HL-60/S4 (cell line): ENCODE data around the gene ZSCAN10.
"Not testable (repeated sequence)": the region's sequence is repeated elsewhere in the genome, so short reads cannot be mapped to it uniquely, and the experiment has no call there.

Source experiments
- in situ Hi-C: fragments of 300-500 bp; cut with MboI; formaldehyde crosslinking; loops from 2 replicates; pipeline ENCODE4 v1.14.3; 2022; ENCODE audit warnings: low sequenced_read_pairs

ZSCAN10 gene

DNA sequence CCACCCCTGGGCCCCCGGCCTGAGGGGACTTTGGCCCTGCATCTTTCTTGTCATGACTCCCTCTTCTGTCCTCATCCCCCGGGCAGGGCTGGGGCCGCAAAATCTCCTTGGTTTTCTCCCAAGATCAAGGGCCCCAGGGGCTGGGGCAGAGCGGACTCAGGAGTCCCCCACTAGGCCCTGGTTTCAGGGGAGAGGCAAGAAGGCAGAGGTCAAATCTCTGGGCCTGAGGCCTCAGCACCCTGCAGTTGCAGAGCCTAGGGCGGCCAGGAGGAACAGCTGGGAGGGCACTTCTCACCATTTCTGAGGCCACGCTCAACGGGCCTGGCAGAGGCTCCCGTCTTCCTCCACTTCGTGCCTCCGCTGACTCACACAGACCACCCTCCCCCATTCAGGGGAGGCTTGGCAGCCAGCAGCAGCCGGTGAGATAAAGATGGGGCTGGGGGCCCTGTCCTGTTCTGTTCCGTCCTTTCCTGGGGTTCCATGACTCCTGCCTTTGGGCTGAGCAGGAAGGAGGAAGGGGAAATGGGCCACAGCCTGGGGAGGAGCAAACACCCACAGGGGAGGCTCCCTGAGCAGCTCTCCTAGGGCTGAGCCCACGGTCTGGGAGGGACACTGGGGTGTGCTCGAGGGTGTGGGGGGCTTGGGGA, 12.4 kb downstream of the ZSCAN10 start:
- in situ Hi-C loops = no loop called here

- in situ Hi-C loops = no loop called here
These were observed 13.1 kb downstream of the ZSCAN10 start for GRCh38 chr16:3085868-3086595.

- in situ Hi-C loops = no loop called here
These were observed 14.0 kb downstream of the ZSCAN10 start for GRCh38 chr16:3084969-3085670.

DNA sequence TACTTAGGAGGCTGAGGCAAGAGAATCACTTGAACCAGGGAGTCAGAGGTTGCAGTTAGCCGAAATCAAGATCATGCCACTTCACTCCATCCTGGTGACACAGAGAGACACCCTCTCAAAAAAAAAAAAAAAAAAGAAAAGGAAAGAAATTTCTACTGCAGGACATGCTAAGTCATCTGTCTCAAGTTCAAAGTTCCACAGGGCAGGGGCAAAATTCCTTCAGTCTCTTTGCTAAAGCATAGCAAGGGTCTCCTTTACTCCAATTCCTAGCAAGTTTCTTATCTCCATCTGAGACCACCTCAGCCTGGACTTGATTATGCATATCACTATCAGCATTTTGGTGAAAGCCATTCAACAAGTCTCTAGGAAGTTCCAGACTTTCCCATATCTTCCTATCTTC, 14.6 kb downstream of the ZSCAN10 start:
- in situ Hi-C loops = no loop called here

- in situ Hi-C loops = not testable (repeated sequence)
These were observed 15.7 kb downstream of the ZSCAN10 start for GRCh38 chr16:3083408-3083807.

- in situ Hi-C loops = not testable (repeated sequence)
These were observed 17.1 kb downstream of the ZSCAN10 start for GRCh38 chr16:3081957-3082356.

- in situ Hi-C loops = no loop called here
These were observed 19.1 kb downstream of the ZSCAN10 start for GRCh38 chr16:3080024-3080423.

DNA sequence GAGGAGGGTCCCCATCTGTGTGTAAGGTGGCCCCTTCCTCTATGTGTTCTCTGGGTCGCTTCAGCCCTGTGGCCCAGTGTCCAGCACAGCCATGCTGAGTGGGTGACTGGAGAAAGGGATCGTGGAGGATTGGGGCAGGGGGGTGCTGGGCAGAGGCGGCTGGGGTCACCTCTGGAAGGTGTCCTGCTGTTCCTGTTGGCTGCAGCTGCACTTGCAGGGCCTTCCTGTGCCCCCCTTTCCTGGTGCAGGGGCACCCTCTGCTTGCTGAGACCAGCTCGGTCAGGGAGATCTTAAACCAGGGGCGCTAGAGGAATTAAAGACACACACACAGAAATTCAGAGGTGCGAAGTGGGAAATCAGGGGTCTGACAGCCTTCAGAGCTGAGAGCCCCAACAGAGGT, 22.5 kb downstream of the ZSCAN10 start:
- in situ Hi-C loops = no loop called here

GRCh38 chr16:3075946-3076345, 23.1 kb downstream of the ZSCAN10 start:
- in situ Hi-C loops = not testable (repeated sequence)

DNA sequence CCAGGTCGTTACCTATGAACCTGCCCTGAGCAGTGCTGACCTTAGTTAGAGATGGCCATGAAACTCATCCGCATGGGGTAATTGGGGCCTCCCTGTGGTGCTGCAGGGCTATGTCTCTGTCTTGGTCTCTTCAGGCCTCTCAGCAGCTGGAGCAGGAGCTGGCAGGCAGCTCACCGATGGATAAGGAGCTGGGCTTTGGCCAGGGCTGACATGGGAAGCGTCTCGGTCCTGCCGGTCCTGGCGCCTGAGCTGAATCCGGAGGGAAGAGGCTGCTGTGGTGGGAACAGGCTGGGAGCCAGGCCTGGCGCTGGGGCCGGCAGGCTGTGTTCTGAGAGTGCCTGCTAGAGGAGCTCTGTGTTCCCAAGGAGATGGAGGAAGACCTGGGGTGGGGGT, 23.6 kb downstream of the ZSCAN10 start:
- in situ Hi-C loops = no loop called here

DNA sequence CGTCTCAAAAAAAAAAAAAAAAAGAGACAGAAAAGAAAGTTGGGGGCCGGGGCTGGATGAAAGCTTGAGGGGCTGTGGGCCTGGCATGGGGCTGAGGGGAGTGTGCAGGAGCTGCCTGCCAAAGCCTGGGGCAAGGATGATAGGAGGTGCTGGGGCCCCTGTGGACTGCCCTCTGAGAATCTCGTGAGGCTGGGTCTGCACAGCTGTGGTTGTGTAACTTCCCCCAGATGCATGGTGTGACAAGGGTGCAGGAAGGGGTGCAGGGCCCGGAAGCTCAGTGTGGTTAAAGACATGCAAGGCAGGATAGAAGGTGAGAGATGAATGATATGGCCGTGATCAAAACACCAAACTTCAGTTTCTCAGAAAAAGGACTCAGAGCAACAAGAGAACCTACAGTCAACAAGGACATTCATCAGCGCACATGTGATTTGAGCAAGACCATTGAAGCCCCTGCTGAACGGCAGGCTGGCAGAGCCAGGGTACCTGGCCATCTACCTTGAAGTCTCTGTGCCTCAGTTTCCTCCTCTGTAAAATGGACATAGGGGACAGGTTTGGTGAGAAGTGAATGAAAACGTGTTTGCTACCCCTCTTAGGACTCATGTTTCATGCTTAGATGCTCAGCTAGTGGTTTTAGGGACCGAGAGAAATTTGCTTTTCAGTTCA, 24.1 kb downstream of the ZSCAN10 start:
- in situ Hi-C loops = no loop called here

DNA sequence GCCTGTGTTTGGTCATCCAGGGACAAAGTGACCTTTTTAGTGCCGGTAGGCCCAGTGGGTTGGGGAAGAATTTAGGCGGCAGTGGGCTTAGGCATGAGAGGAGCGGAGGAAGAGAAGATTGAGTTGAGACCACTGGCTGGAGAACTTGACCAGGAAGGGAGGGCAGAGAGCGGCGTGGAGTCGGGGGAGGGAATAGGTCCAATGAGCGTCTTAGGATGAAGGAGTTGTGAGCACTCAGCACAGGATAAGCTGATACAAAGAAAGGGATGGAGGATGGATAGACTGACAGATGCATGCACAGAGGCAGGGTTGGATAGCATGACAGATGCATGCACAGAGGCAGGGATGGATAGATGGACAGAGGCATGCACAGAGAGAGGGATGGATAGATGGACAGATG, 25.6 kb downstream of the ZSCAN10 start:
- in situ Hi-C loops = no loop called here

DNA sequence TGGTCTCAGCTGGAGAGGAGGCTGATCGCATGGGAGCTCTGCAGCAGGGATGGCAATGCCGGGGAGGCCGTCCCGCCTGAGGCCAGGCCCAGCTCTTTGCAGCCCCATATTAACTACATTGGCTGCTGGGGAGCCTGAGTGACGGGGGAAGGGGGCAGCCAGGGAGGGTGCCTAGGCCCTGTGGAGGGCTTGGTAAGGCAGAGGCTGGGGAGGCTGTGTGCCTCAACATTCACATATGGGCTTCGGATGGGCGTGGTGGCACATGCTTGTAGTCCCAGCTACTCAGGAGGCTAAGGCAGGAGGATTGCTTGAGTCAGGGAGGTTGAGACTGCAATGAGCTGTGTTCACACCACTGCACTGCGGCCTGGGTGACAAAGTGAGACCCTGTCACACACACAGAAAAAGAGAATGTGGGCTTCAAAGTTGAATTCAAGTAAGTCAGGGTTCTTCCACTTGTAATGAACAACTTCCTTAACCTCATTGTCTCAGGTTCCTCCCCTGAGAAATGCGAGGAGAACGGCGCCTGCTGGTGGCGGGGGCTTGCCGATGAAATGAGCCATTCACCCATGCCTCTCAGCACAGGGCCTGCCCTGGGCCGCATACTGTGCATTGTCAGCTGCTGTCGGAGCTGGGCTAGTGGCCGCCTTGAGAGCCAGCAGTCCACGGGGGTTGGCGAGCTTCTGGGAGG, 26.4 kb downstream of the ZSCAN10 start:
- in situ Hi-C loops = not testable (repeated sequence)

GRCh38 chr16:3072148-3072547, 26.9 kb downstream of the ZSCAN10 start:
- in situ Hi-C loops = not testable (repeated sequence)

- in situ Hi-C loops = no loop called here
These were observed 27.4 kb downstream of the ZSCAN10 start for GRCh38 chr16:3071655-3072054.

GRCh38 chr16:3070608-3071111, 28.4 kb downstream of the ZSCAN10 start:
- in situ Hi-C loops = no loop called here

GRCh38 chr16:3069146-3069545, 29.9 kb downstream of the ZSCAN10 start:
- in situ Hi-C loops = not testable (repeated sequence)

DNA sequence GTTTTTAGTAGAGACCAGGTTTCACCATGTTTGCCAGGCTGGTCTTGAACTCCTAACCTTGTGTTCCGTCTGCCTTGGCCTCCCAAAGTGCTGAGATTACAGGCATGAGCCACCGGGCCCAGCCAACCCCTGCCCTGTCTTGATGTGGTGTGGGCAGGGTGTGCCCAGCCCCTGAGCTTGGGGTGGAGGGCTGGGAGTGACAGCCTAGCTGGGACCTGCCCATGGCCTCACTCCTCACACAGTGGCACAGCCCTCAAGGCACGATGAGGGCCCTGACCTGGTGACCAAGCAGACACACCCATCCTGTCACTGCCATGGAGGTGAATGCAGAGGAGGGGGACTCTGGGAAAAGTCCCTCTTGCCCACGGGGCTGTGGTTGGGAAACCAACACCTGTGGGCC, 30.6 kb downstream of the ZSCAN10 start:
- in situ Hi-C loops = no loop called here

DNA sequence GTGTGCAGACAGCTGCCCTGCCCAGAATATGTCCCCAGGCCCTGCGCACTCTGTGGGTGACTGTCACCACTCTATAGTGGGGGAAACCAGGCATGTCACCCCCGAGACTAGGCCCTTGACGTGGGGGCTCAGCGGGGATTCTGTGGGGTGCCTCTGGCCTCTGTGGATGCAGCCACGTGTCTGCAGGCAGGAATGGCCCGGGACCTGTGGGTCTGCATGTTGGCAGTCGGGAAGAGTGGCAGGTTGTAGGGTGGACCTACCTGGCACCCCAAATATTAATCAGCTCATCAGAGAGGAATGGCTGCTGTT, 32.7 kb downstream of the ZSCAN10 start:
- in situ Hi-C loops = no loop called here

DNA sequence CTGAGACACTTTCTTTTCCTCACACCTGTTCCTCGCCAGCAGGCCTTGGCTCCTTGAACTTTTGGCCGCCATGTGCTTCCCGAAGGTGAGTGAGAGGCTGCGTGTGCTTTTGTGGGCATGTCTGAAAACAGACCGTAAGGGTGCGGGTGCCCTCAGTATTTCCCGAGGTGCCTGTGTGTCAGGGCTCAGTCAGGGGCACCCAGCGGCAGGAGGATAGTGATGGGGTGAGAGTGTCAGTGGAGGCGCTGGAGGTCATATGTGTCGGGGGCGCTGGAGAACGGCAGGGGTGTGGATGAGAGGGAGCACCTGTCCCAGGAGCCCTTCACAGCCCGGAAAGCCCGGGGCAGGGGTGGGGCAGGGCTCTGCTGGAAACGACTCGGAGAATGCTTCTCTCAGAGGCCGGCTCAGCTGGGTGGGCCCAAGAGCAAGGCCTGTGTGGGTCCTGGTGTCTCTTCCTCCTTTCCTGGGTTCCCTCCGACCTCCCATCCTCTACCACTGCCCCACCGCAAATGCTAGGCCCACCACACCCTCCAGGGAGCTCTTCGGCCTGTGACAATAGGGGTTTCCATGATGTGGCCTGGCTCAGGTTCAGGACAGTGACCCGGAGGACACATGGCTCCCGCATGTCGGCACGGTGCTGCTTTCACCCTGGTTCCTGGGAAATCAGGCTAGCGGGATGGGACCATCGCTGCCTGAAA, 33.2 kb downstream of the ZSCAN10 start:
- in situ Hi-C loops = no loop called here
